HG02970 (cell line): ENCODE data around the gene INPP5A.
"Not testable (repeated sequence)": the region's sequence is repeated elsewhere in the genome, so short reads cannot be mapped to it uniquely, and the experiment has no call there.

Experiments
- ATAC-seq: cut with Tn5 transposase; IDR thresholded peaks from one replicate; pipeline ENCODE4 v1.9.1; 2021; ENCODE audit warnings: mild to moderate bottlenecking, moderate library complexity, moderate number of reproducible peaks; ENCODE audit not compliant: unreplicated experiment, low FRiP score

Gene INPP5A

DNA sequence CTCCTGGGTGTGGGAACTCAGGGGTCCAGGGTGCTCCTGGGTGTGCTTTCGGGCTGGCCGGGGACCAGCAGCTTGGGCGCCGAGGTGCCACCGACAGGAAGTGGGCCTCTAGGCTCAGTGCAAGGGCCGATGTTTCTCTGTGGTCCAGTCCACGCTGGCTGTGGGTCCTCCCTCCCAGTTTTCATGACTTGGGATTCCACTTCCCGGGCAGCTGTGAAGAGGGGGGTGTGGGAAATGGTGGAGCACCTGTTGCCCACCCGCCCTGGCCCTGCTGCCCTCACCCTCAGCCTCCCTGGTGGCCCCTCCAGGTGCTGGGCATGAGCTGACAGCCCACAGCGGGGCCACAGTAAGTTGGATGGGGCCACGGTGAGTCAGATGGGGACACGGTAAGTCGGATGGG, 189.8 kb downstream of the INPP5A start:
- ATAC-seq = no peak

DNA sequence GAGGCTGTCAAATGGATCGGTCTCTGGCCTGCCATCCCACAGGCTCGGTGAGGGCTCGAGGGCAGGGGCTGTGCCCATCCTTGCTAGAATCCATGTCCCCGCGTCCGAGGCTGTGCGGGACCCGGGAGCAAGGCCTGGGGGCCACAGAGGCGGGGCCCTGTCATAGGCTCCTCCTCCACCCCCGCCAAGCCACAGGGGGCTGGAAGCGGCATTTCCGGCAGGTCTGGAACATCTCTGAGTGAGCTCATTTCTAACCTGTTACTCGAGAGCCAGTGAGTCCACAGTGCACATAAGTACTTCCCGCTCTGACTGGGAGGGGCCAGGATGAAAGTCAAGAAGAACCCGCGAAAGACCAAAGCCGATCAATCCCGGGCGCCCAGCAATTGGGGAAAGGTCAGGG, 190.7 kb downstream of the INPP5A start:
- no peak for ATAC-seq

DNA sequence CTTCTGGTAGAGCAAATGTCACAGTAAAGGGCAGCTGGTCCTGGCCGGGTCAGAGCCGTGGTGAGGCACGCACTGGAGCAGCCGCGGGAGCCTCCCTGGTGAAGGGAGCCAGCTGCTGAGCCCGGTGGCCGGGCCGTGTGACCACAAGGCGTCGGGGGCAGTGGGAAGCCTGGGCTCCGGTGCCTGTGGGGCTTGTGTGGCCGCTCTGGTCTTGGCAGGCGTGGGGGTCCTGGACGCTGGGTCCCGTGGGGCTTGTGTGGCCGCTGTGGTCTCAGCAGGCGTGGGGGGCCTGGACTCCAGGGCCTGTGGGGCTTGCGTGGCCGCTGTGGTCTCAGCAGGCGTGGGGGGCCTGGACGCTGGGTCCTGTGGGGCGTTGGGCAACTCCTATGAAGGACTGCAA, 191.2 kb downstream of the INPP5A start:
- no peak for ATAC-seq

DNA sequence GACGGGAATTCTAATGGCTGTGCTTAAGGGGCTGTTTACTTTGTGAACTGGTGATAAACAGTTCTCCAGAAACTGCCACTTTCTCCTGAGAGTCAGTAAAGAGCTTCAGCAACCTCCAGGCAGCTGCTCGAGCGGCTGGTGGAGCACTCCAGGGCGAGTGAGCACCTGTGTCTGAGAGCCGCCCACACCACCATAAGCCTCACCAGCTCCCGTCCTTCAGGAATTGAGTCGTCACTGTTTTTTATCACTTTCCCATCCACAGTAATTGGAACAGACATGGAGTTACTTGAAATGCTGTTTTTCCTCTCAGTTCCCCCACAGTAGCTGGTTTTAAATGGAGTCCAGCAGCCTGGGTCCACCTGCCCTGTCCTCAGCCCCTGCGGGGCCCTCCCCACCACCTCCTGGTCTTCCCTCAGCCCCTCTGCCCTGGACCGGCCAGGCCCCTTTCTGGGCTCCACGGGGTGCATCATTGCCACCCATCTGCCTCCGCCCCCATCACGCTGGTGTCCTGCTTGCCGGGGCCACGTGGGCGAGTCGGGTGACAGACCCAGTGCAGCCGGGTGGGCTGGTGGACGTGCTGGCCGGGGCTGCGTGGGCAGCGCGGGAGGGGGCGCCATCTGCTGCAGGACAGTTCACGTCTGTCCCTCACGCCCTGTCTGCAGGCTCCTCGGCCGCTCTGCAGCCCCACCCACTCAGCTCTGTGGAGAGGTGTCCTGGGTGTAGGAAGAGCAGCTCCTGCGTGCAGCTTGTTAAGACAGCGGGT, 192.4 kb downstream of the INPP5A start:
- ATAC-seq = no peak

DNA sequence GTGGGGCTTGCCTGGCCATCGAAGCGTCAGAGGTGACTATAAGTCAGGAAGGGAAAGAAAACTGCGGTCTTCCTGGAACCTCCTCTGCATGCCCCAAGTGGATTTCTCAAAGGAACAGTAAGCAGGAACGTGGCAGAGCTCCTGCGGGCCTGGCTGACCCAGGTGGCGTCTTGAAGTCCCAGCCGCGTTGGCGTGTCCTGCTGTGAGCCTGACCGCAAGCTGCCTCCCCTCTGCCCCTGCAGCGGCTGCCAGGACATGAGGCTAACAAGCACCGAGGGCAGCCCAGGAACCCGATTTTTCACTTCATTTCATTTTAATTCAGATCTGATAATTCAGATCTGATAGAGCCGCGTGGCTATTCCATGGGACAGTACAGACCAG, 193.0 kb downstream of the INPP5A start:
- no peak for ATAC-seq

DNA sequence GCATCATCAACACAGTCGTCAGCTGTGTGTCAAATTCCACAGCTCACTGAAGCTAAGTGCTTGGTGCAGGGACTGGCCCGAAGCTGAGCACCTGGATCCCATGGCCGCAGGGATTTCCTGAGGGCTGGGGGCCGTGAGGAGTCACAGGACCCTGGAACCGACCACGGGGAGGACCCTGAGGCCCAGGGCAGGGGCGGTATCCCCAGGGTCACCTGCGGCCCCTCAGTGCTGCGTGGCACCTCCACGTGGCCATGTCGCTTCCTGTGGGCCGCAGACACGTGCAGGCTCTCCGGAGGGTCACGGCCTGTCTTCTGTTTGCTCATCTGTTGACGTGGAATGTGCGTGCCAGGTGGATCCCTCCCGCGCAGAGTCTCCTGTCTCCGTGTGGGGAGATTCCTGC, 194.9 kb downstream of the INPP5A start:
- ATAC-seq = no peak

DNA sequence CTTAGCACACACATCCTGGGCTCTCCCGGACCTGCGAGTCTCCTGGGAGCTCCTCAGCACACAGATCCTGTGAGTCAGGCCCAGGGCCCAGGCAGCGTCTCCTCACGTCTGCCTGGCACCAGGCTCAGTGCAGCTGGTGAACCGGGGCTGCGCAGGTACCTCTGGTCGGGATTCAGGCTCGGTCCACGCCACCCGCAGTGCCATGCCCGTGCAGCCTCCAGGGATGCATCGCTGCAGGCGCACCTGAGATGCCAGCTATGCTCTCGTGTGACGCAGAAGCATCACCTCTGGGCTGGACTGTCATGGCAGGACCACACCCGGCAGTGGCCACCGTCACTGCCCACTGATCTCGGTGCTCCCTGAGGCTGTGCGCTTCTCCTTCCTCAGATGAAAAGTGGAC, 196.3 kb downstream of the INPP5A start:
- ATAC-seq = no peak

DNA sequence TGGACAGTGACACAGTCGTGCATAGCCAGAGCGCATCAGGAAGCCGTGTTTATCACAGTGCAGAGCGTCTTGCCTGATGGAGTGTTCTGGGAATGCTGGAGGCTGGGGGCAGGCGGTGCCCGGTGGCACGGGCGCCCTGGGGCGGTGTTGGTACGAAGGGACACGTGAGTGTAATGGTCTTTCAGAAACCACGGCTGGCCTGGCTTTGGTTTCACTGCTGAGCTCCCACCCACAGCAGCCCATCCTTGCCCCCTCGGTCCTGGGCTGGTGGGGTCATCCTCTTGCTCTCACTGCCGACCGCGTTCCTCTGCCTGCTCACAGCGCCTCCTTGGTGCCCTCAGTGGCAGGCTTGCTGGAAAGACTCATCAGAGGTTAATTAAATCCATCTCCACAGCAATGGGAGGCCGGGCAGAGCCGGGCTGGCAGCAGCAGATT, 197.8 kb downstream of the INPP5A start:
- no peak for ATAC-seq

DNA sequence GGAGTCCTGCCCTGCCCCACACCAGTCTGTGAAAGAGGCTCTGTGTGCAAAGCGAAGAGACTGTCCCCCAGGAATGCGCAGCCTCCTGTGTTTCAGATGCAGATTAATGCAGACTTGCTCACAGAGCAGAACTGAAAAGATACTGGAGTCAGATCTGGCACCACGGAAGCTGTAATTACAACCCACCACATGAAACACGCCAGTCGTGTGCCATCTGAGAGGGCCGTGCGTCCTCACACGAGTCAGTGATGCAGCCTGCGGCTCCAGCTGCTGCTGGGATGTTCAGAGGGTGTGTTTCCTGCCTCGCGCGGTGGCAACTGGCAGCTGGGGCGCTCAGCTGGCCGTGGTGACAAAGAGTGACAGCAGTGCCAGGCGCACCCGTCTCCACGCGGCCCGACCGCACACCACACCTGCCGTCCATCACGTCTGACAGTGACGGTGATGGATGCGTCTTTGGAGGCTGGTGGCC, 198.4 kb downstream of the INPP5A start:
- ATAC-seq = no peak

DNA sequence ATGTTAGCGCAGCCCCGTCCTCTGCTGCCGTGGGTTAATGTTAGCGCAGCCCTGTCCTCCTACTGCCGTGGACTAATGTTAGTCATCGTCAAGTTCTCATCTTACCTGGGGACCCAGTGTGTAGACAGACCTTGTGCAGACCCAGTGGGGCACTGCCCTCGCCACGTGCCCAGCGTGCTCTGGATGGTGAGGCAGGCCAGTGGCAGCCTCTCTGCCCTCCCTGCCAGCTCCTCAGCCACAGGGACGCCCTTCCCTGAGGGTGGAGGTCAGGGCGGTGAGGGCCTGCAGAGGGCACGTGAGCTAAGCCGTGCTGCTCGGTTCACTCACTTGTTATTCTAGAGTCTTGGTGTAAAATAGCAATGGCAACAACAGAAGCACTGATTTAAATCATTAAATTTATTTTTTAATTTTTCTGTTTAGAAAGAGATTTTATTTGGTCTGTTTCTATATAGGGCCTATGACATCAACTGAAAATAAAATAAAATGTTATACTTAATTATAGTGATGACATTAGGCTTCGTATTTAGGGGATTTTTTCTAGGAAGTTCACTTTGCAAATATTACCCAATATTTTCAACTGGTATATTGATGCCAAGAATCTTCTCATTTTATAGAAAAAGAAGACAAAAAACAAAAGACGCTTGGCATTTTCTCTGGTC, 199.9 kb downstream of the INPP5A start:
- ATAC-seq = no peak

DNA sequence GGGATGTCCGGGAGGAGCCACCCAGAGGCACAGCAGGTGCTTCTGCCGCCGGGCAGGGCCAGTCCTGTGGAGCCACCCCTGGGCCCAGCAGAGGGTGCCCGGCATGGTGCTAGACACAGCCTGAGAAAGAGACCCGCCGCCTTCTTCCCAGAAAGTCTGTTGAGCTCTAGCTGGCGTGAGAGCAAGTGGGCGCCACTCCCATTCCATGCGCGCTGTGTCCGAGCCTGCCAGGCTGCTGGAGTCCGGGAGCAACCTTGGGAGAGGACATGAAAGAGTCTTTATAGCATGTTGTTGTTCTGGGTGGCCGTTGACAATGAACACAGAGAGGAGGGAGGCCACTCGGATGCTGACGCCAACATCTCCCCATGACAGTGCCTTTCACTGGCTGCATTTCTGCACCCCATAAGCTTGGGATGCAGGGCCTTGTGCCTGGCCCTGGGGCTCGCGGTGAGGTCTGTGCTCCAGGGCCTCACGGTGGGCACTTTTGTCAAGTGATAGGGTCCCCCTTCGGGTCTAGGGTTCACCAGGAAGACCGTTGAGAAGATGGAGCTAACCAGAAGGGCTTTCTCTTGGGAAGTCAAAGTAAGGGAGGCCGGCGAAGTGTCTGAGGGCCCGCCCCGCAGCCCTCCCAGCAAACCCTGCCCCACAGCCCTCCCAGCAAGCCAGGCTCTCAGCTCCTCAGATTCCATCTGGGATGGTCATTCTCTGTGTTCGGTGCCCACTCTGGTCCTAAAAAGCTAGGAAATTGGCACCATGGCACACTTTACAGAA, 201.1 kb downstream of the INPP5A start:
- ATAC-seq = no peak

DNA sequence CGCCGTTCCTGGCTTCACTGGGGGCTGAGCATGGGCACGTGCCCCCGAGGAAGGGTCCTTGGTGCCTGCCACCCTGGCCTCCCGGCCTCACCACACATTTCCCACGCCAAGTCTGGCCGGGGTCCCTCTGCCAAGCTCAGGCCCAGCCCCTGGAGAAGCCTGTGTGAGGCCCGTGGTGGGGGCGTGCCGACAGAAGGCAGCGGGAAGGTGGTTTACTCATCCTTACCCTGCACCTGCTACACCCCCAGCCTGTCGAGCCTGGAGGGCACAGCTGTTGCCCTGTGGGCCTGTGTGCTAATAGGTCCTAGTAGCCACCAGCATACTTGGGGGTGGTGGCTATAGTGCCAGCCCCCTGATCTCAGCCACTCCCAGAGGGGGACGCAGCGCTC, 201.6 kb downstream of the INPP5A start:
- ATAC-seq = no peak

DNA sequence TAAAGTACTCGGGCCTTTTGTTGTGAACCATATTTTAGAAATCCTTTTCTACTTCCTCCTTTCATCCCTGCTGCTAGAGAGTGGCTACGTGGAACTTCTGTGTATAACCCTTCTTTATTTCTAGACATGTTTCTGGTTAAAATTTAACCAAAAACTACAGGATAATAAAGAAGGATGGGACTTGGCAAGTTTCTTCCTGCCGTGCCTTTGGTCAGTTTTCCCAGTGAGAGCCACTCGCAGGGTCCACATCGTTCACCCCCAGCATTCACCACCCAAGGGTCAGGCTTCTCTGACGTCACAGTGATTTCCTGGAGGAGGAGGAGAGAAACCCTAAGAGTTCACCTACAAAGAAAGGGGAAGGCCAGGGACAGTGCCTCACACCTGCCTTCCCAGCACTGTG, 203.0 kb downstream of the INPP5A start:
- no peak for ATAC-seq

DNA sequence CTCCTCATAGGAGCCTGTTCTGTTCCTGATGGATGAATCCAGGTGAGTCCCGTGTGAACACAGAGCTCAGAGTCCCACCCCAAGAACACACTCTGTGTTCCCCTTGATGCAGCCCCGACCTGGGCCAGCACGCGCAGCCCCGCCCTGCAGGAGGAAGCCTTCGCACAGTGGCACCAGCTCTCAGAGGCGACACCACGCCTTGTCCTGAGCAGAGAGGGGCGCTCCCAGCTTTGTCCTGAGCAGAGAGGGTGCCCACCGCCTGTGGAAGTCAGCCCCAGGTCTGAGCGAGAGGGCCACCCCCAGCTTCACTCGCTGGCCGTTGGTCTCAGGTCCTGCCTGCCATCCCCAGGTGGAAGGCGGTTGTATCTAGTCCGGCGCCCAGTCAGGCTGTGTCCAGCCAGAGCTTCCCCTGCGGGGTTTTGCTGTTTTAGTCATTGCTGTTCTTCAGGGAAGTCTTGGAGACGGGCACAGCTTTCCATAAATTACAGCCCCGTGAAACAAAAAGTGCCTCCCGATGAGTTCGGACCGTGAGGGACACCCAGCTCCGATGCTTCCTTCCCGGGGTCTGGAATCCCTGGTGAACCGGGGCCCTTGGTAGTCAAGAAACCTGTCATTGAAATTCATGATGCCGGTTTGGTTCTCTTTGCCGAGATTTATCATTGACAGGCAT, 204.7 kb downstream of the INPP5A start:
- no peak for ATAC-seq

DNA sequence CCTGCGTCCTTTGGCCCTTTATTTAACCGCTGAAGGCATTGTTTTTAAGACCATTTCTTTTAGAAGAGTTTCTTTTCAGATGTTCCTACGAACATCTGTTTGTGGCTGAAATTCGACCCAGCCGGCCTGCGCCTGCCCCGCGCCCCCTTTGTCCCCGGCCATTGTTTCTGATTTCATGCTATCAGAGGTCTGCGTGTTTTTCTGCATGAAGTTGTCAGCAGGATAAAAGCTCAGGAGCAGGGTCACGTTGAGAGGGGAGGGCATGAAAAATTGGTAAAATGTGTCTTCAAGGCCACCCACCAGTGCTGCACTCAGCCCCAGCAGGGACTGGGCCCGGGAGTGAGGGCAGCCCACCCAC, 205.2 kb downstream of the INPP5A start:
- no peak for ATAC-seq

DNA sequence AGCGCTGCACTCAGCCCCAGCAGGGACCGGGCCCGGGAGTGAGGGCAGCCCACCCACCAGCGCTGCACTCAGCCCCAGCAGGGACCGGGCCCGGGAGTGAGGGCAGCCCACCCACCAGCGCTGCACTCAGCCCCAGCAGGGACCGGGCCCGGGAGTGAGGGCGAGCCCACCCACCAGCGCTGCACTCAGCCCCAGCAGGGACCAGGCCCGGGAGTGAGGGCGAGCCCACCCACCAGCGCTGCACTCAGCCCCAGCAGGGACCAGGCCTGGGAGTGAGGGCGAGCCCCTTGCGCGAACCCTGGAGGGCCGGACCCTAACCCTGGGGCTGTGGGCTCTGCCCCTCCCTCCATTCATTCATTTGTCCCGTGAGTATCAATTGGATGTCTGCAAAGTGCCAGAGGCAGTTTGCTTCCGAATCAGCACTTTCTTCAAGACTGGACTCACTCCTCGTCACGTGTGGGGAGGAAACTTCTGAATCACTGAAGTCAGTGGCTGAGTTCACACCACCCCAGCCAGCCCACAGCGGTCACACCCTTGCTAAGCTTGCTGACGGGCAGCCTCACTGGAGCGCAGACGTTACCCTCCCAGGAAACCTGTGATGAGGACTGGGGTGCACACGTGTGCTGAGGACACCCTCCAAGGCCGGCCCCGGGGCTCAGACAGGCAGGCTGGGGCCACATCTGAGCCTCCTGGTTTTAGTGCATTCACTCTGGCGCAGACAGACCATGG, 205.8 kb downstream of the INPP5A start:
- ATAC-seq = not testable (repeated sequence)

DNA sequence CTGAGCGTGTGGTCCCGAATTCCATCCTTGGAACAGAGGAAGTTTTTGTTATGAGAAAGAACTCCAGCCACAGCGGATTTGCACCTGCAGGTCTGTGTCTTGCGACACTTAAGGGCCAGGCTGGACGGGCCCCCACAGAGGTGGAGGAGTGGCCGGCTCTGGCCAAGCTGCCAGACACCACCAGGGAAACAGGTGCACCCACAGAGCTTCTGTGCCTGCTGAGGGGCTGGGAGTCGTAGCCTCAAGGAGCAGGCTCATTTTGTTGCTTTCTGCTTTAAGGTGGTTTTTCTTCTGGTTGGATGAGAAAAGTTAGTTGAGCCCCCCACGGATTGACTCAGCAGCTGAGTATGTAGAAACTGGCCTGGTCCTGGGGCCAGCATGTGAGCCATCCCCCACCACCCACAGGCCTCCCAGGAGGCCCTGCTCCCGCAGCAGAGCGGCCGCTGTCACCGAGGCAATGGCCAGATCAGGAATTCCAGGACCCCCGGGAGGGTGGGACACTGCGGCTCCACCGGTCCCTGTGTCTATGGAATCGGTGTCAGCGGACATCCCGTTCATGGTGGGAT, 206.4 kb downstream of the INPP5A start:
- no peak for ATAC-seq

DNA sequence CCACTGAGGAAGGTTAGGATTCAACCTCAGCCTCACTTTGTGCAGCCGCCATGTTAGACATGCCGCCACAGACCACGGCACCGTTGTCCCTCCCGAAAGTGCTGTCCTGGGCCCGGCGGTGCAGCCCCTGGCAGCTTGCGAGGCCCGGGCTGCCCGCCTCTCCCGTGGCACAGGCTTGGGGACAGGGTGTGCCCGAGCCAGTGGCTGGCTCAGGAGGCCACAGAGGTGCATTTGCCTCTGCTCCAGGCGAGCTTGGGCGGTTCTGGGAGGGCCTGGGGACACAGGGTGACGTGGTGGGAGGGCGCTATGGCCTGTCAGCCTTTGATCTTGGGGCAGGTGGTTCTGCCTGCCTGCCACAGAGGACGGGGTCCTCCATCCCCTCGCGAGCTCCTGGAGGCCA, 207.3 kb downstream of the INPP5A start:
- no peak for ATAC-seq

DNA sequence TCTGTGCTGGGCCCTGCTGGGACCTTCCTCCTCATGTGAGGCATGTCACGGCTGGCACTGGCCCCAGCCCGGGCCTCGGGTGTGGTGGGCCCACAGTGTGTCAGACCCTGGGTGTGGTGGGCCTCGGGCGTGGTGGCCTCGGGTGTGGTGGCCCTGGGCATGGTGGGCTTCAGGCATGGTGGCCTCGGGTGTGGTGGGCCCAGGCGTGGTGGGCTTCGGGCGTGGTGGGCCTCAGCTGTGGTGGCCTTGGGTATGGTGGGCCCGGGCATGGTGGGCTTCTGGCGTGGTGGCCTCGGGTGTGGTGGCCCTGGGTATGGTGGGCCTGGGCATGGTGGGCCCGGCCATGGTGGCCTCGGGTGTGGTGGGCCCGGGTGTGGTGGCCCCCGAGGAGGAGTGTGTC, 207.9 kb downstream of the INPP5A start:
- no peak for ATAC-seq

DNA sequence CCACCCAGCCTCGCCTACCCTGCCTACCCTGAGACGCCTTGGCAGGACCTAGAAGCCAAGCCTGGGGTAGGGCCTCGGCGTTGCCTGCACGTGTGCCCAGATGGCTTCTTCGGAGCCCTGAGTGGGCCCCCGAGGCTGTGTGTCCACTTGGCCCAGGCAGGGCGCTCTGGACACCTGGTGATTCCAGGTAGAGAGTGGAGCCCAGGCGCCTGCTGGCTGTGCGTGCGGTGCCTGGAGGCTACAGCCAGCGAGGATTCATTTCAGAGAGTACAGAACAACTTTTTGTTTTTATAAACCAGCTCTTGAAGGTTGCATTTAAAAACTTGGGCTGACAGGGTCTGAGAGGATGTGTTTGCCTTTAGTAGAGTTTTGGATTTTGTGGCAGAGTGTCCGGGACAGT, 208.4 kb downstream of the INPP5A start:
- no peak for ATAC-seq
